ENCODE data around the gene S100A9. TPM values are rescaled to one million over a fixed set of nuclear protein-coding genes. Genes with fewer than 3 reads are reported as not detected.

Gene S100A9
- polyA plus RNA-seq, 3 donors = 20,498 to 43,602 (median 40,800) TPM

DNA sequence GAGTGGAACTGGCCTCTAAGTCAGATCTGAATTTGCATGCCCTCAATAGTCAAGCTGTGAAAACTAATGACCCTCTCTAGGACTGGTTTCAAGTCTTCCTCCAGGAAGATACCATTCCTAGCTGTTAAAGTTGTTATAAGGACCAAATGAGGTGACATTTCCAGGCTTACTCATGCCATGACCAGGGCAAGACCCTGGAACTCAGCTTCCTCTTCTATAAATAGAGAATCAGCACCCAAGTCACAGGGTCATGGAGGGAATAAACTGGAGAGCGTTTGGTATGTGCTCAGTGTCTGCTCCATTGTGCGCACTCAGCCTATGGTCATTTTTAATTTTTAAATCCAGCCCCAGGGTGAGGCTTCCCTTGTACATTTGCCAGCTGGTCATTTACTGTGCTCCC lies 2.5 kb downstream of the S100A9 start:
- H3K27me3 ChIP-seq (ENCODE audit: control insufficient read depth in 2 of 2, insufficient read depth in 2 of 2, low read length in 2 of 2) = no peaks in the 10 kb centered on the region
- H3K9me3 ChIP-seq (replicated peaks in 1 of 2; ENCODE audit: control insufficient read depth in 1 of 2, insufficient read depth in 1 of 2, low read length in 2 of 2) = no peaks in the 10 kb centered on the region
- Mint-ChIP-seq H3K27me3 (ENCODE audit: low read depth in 3 of 3) (peaks cover 0 to 3% (median 1%) of the 10 kb centered on the region in 3 donors), H3K9me3 (peaks cover 0 to 6% (median 2%) of the 10 kb centered on the region in 7 donors), H3K4me3 (peak overlapping the region; percentile 97 to 100), H3K4me1 (peaks cover 93% of the 10 kb centered on the region), H3K36me3 (peaks cover 27 to 46% of the 10 kb centered on the region in 2 donors), H3K27ac (peak overlapping the region; percentile 93 to 99 (median 97))
- TF ChIP-seq, protein P1, sequence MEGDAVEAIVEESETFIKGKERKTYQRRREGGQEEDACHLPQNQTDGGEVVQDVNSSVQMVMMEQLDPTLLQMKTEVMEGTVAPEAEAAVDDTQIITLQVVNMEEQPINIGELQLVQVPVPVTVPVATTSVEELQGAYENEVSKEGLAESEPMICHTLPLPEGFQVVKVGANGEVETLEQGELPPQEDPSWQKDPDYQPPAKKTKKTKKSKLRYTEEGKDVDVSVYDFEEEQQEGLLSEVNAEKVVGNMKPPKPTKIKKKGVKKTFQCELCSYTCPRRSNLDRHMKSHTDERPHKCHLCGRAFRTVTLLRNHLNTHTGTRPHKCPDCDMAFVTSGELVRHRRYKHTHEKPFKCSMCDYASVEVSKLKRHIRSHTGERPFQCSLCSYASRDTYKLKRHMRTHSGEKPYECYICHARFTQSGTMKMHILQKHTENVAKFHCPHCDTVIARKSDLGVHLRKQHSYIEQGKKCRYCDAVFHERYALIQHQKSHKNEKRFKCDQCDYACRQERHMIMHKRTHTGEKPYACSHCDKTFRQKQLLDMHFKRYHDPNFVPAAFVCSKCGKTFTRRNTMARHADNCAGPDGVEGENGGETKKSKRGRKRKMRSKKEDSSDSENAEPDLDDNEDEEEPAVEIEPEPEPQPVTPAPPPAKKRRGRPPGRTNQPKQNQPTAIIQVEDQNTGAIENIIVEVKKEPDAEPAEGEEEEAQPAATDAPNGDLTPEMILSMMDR (IDR thresholded peaks at IDR 0.05) = no peak
- no peak overlapping the region for H2AFZ ChIP-seq (ENCODE audit: insufficient read depth, low read depth, low read length, poor library complexity, severe bottlenecking)
- peaks cover 22 to 32% of the 10 kb centered on the region in 2 donors for H3K36me3 ChIP-seq (replicated peaks in 1 of 2; ENCODE audit: control insufficient read depth in 1 of 2, insufficient read depth in 2 of 2, low read length in 2 of 2)
- H3K4me1 ChIP-seq (ENCODE audit: control insufficient read depth in 1 of 2, insufficient read depth in 2 of 2, low read length in 2 of 2) = peaks cover 77 to 98% of the 10 kb centered on the region in 2 donors
- peaks cover 43% of the 10 kb centered on the region for H4K20me1 ChIP-seq (ENCODE audit: insufficient read depth, low read length)
- intact Hi-C loops (cut with micrococcal nuclease) = loop anchor here in 1 of 2 donors (10.0 kb wide), 1 partner anchor 215 kb away; no protein-coding TSS in a partner anchor
- WGBS (ENCODE audit: insufficient coverage) = no CpG with 5 or more reads among the region's 2 CpGs
- H3K4me2 ChIP-seq (replicated peaks; ENCODE audit: extremely low read depth, low read length, poor library complexity, severe bottlenecking) = peak overlapping the region; percentile 96
- peak overlapping the region; percentile 82 to 85 for H3K27ac ChIP-seq (ENCODE audit: low read depth in 1 of 2, low read length in 2 of 2)
- peak overlapping the region; percentile 66 to 97 (median 92) for H3K4me3 ChIP-seq (replicated peaks in 1 of 3; ENCODE audit: low read depth in 2 of 3, low read length in 3 of 3)
- peak in 2 of 3 donors; percentile 72 to 76 for DNase-seq
- H3K9ac ChIP-seq (ENCODE audit: insufficient read depth, low read length, poor library complexity, severe bottlenecking) = peak overlapping the region; percentile 69
- H3K79me2 ChIP-seq (ENCODE audit: insufficient read depth, low read length) = peaks cover 69% of the 10 kb centered on the region

DNA sequence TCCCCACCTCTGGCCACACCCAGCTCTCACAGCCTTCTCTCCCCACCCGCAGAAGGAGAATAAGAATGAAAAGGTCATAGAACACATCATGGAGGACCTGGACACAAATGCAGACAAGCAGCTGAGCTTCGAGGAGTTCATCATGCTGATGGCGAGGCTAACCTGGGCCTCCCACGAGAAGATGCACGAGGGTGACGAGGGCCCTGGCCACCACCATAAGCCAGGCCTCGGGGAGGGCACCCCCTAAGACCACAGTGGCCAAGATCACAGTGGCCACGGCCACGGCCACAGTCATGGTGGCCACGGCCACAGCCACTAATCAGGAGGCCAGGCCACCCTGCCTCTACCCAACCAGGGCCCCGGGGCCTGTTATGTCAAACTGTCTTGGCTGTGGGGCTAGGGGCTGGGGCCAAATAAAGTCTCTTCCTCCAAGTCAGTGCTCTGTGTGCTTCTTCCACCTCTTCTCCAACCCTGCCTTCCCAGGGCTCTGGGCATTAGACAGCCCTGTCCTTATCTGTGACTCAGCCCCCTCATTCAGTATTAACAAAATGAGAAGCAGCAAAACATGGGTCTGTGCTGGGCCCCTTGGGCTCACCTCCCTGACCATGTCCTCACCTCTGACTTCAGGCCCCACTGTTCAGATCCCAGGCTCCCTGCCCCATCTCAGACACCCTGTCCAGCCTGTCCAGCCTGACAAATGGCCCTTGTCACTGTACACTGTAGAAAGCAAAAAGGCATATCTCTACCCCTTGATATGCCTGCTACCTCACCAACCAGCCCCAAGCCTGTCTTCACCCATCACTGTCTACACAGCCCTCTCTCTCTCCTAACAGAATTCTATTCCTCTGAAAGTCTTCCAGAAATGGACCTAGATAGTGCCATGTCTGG lies 3.2 kb downstream of the S100A9 start:
- peak in 2 of 3 donors; percentile 45 to 50 for DNase-seq
- Mint-ChIP-seq H3K27me3 (ENCODE audit: low read depth in 3 of 3) (peaks cover 0 to 3% (median 1%) of the 10 kb centered on the region in 3 donors), H3K27ac (peak overlapping the region; percentile 93 to 99 (median 97))

More for the DNA sequence above, 3.2 kb downstream of the S100A9 start:
- intact Hi-C loops (cut with micrococcal nuclease) = loop anchor here in 1 of 2 donors (10.0 kb wide), 1 partner anchor 214 kb away; no protein-coding TSS in a partner anchor
- WGBS (ENCODE audit: insufficient coverage) = 40% methylated on average over 1 of the region's 11 CpGs
- Histone ChIP-seq H3K27ac (ENCODE audit: low read depth in 1 of 2, low read length in 2 of 2) (peak overlapping the region; percentile 82 to 85), H4K20me1 (ENCODE audit: insufficient read depth, low read length) (peaks cover 43% of the 10 kb centered on the region), H3K9me3 (replicated peaks in 1 of 2; ENCODE audit: control insufficient read depth in 1 of 2, insufficient read depth in 1 of 2, low read length in 2 of 2) (no peaks in the 10 kb centered on the region), H2AFZ (ENCODE audit: insufficient read depth, low read depth, low read length, poor library complexity, severe bottlenecking) (no peak overlapping the region), H3K79me2 (ENCODE audit: insufficient read depth, low read length) (peaks cover 67% of the 10 kb centered on the region), H3K4me3 (replicated peaks in 1 of 3; ENCODE audit: low read depth in 2 of 3, low read length in 3 of 3) (peak overlapping the region; percentile 66 to 97 (median 92)), H3K4me1 (ENCODE audit: control insufficient read depth in 1 of 2, insufficient read depth in 2 of 2, low read length in 2 of 2) (peaks cover 77 to 98% of the 10 kb centered on the region in 2 donors), H3K9ac (ENCODE audit: insufficient read depth, low read length, poor library complexity, severe bottlenecking) (peak overlapping the region; percentile 33), H3K36me3 (replicated peaks in 1 of 2; ENCODE audit: control insufficient read depth in 1 of 2, insufficient read depth in 2 of 2, low read length in 2 of 2) (peaks cover 22 to 32% of the 10 kb centered on the region in 2 donors), H3K4me2 (replicated peaks; ENCODE audit: extremely low read depth, low read length, poor library complexity, severe bottlenecking) (peak overlapping the region; percentile 96), H3K27me3 (ENCODE audit: control insufficient read depth in 2 of 2, insufficient read depth in 2 of 2, low read length in 2 of 2) (no peaks in the 10 kb centered on the region)
- TF ChIP-seq, protein P1 (IDR thresholded peaks at IDR 0.05) = no peak
- Mint-ChIP-seq H3K4me1 (peaks cover 94% of the 10 kb centered on the region), H3K9me3 (peaks cover 0 to 6% (median 0%) of the 10 kb centered on the region in 7 donors), H3K36me3 (peaks cover 27 to 46% of the 10 kb centered on the region in 2 donors), H3K4me3 (peak overlapping the region; percentile 97 to 100)
